Testis (tissue), 3 donors: Measurements from ENCODE around the gene COTL1. TPM values are rescaled to one million over a fixed set of nuclear protein-coding genes. Genes with fewer than 3 reads are reported as not detected.
"Not testable (repeated sequence)": the region's sequence is repeated elsewhere in the genome, so short reads cannot be mapped to it uniquely, and the experiment has no call there.

Source experiments
- DNase-seq: peaks from one replicate; pipeline ENCODE4 v3.0.0-alpha.2; 2019
- H3K27ac ChIP-seq, 2 donors: fragments of 200-600 bp; sonication (generic); one replicate each; pipeline ENCODE4 v1.5.1; 2019
- H3K27me3 ChIP-seq: fragments of 200-600 bp; sonication (generic); one replicate; pipeline ENCODE4 v1.5.1; 2019
- H3K36me3 ChIP-seq: fragments of 200-600 bp; sonication (generic); one replicate; pipeline ENCODE4 v1.5.1; 2017; ENCODE audit warnings: low read depth; ENCODE audit errors: missing control alignments
- H3K4me1 ChIP-seq: fragments of 200-600 bp; sonication (generic); one replicate; pipeline ENCODE4 v1.5.1; 2019
- H3K4me3 ChIP-seq, 2 donors: fragments of 200-600 bp; sonication (generic); one replicate each; pipeline ENCODE4 v1.5.1; 2017 to 2019
- H3K9me3 ChIP-seq: fragments of 200-600 bp; sonication (generic); one replicate; pipeline ENCODE4 v1.5.1; 2017
- POLR2A ChIP-seq: fragments of 450-650 bp; IDR thresholded peaks from one replicate; pipeline ENCODE4 v1.6.1; 2017; ENCODE audit warnings: antibody characterized with exemption, mild to moderate bottlenecking, moderate library complexity
- WGBS, 2 donors: methylation state at CpG; one replicate each; pipeline ENCODE4 v1.1.5; 2018; 5-methylcytosine and 5-hydroxymethylcytosine counted together
- intact Hi-C: fragments of 100-400 bp; cut with DNase I; formaldehyde crosslinking; loops from one replicate; pipeline ENCODE4 v1.15.1; 2023; ENCODE audit warnings: low total_unique reads
- polyA plus RNA-seq: library from polyadenylated mRNA; stranded (reverse); fragments of 350-450 nt; fragmentation: Illumina TruSeq; extraction: RNeasy Lipid Tissue Mini Kit (QIAGEN cat#74804); gene quantifications from one replicate; pipeline ENCODE4 v1.2.3, GENCODE V29; 2014; ENCODE audit warnings: low read depth, low replicate concordance; ENCODE audit not compliant: insufficient read depth
- total RNA-seq, 2 donors: library from RNA; depleted of rRNA; stranded (reverse); fragments of >200 nt; gene quantifications; one replicate each; pipeline ENCODE4 v1.2.3, GENCODE V29; 2016
- TF ChIP-seq, protein P1 (sequence below), 3 experiments: fragments of 450-650 bp in 2 of 3; fragments of 200-600 bp in 1 of 3; sonication (generic) in 1 of 3; IDR thresholded peaks; one replicate each; pipeline ENCODE4 v1.5.1; 2016 to 2019; ENCODE audit warnings: antibody characterized with exemption in 3 of 3, mild to moderate bottlenecking in 2 of 3, moderate library complexity in 1 of 3

COTL1 gene
- total and polyA plus RNA-seq, 3 donors from 2014 or later: 56.9 to 124 (median 61.9) TPM

DNA sequence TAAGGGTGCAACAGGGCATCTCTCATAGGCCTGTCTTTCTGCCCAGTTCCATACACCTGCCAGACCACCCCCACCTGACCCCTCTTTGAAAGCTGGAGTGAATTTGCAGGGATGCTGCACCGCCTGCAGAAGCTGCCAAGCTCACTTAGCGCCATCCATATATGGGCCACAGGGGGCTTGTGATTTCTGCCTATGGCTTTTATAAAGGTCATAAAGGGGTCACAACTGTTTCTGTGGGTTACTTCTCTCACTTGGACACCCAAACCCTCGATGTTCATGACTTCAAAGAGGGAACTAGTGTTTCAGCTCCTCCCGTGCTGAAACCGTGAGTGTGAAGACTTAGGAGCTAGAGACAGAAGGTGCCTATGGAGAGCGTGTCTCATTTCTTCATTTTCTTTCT, 89.6 kb downstream of the COTL1 start:
- H3K27ac ChIP-seq: no peak overlapping the region
- TF ChIP-seq, protein P1, sequence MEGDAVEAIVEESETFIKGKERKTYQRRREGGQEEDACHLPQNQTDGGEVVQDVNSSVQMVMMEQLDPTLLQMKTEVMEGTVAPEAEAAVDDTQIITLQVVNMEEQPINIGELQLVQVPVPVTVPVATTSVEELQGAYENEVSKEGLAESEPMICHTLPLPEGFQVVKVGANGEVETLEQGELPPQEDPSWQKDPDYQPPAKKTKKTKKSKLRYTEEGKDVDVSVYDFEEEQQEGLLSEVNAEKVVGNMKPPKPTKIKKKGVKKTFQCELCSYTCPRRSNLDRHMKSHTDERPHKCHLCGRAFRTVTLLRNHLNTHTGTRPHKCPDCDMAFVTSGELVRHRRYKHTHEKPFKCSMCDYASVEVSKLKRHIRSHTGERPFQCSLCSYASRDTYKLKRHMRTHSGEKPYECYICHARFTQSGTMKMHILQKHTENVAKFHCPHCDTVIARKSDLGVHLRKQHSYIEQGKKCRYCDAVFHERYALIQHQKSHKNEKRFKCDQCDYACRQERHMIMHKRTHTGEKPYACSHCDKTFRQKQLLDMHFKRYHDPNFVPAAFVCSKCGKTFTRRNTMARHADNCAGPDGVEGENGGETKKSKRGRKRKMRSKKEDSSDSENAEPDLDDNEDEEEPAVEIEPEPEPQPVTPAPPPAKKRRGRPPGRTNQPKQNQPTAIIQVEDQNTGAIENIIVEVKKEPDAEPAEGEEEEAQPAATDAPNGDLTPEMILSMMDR (IDR thresholded peaks at IDR 0.05): no peak
- TF ChIP-seq POLR2A: no peak
- intact Hi-C loops: no loop called here
- H3K9me3 ChIP-seq: no peaks in the 10 kb centered on the region
- no peak overlapping the region for H3K4me3 ChIP-seq
- 86 to 87% methylated on average over 6 of the region's 6 CpGs for WGBS, 2 donors
- H3K4me1 ChIP-seq: peaks cover 34% of the 10 kb centered on the region
- no peaks in the 10 kb centered on the region for H3K36me3 ChIP-seq
- DNase-seq: no peak
- no peaks in the 10 kb centered on the region for H3K27me3 ChIP-seq

DNA sequence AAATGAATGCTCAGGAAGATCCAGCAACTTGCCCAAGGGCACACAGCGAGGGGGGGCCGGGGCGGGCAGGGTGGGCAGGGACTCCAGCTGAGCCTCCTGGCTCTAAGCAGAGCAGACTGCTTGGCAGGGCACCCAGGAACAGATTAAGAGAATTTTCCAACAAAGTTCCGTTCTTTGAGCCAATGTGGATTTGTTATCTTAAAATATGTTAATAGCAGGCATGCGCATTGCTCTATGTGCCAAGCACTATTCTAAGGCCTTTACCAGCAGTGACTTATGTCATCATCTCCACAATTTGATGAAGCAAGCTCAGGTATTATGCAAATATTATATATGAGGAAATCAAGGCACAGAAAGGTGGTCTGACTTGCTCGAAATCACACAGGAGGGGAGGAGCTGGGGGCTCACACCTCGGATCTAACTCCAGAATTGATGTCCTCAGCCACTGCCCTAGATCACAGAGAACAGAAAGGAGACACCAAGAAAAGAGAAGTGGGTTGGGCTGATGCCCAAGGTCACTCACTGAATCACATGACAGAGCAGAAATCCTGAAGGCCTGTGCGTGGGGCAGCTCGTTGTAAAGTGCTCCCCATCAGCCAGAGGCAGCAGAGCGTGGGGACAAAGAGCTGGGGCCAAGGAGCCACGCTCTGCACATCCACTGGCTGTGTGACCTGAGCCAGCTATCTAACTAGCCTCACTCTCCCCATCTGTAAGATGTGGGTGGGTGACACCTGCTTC, 90.2 kb downstream of the COTL1 start:
- WGBS, 2 donors: 52 to 53% methylated on average over 7 to 11 of the region's 11 CpGs
- H3K27me3 ChIP-seq: no peaks in the 10 kb centered on the region
- H3K36me3 ChIP-seq: no peaks in the 10 kb centered on the region
- intact Hi-C loops: no loop called here
- no peak overlapping the region for H3K4me3 ChIP-seq
- no peaks in the 10 kb centered on the region for H3K9me3 ChIP-seq
- peak overlapping the region in 1 of 2 donors; percentile 51 for H3K27ac ChIP-seq
- peak; percentile 73 for DNase-seq
- H3K4me1 ChIP-seq: peaks cover 30% of the 10 kb centered on the region
- TF ChIP-seq, protein P1 (IDR thresholded peaks at IDR 0.05): no peak

DNA sequence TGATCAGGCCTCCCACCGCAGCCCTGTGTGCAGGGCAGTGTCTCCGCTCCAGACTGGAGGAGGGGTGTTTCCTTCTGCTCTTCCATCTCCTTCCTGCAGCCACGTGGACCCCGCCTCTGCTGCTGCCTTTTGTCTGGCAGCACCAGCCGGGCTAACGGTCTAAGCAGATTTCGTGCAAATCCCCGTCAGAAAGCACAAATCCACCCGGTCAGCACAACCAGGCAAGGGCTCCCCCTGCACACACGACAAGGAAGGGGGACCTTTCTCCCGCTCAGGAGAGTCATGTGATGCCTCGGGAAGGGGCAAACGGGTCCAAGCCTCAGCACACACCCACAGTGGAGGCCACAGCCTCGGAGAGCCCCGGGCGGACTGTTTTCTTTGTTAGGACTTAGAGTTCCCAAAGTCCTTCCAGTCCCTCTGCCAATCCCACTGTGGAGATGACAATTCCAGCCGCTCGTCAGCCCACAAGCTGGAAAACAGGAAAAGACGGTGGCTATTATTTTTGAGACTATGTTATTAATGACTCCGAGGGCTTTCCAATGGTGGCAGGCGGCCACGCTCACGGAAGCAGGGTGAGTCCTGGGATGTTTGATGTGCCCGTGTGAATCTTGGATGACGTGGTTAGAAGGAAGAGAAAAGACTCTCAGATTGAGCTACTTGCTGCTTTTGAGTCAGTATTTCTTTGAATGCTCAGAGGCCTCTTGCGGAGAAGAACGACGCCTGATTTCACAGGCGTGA, 90.9 kb downstream of the COTL1 start:
- 44 to 45% methylated on average over 21 to 29 of the region's 29 CpGs for WGBS, 2 donors
- peak; percentile 32 for DNase-seq
- TF ChIP-seq, protein P1 (IDR thresholded peaks at IDR 0.05): no peak
- no peak for TF ChIP-seq POLR2A
- Histone ChIP-seq H3K4me1 (peaks cover 23% of the 10 kb centered on the region), H3K27ac (peak overlapping the region in 1 of 2 donors; percentile 51), H3K27me3 (no peaks in the 10 kb centered on the region), H3K9me3 (no peaks in the 10 kb centered on the region), H3K4me3 (no peak overlapping the region), H3K36me3 (no peaks in the 10 kb centered on the region)
- intact Hi-C loops: no loop called here

DNA sequence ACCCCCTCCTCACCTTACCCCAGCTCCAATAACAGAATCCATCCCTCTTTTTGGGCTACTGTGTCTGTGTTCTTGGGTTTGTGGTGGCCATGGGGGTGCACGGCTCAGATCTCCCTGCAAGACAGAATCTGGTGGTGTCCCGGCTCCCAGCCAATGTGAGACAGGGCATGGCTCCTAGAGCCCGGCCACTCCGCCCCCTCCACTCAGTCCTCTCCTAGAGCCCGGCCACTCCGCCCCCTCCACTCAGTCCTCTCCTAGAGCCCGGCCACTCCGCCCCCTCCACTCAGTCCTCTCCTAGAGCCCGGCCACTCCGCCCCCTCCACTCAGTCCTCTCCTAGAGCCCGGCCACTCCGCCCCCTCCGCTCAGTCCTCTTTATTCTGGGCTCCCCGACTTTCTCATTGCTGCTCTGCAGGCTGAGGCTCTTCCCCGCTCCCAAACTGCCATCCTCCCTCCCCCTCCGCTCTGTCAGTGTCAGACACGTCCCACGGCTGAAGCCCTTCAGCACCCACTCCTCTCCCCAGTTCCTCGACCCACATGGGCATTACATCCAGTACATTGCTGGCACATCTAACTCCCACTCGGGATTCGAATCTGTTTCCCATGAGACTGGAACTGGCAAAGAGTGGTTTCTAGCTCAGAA, 92.8 kb downstream of the COTL1 start:
- intact Hi-C loops, H3K27me3 ChIP-seq, DNase-seq, H3K9me3 ChIP-seq, H3K4me3 ChIP-seq, H3K27ac ChIP-seq, H3K36me3 ChIP-seq: not testable (repeated sequence)
- WGBS, 2 donors: 81 to 90% methylated on average over 21 of the region's 21 CpGs
- peaks cover 19% of the 10 kb centered on the region for H3K4me1 ChIP-seq

DNA sequence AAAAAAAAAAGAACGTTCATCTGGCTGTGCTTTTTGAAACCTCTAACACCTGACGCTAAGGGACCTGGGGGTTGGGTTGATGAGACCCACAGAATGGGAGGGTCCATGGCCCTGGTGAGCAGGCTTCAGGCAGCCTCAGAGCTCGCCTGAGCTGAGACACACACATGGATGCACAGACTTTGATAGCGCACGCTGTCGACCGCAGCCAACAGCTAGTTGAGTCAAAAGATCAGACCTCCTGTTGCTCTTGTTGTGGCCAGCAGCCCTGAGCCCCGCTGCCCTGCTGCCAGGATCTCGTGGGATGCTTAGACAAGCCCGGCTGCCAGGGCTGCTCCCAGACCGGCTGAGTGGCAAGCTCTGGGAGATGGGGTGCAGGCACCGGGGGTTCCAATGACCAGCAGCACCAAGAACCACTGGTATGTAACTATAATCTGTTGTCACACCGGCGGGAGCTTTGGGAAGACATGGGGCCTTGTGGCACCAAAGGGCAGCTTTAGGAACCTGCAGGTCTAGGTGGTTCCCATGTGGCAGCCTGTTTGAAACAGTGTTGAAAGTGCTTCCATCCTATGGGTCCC, 93.4 kb downstream of the COTL1 start:
- WGBS, 2 donors: 89 to 98% methylated on average over 10 to 14 of the region's 14 CpGs
- TF ChIP-seq, protein P1 (IDR thresholded peaks at IDR 0.05): no peak
- no peak for TF ChIP-seq POLR2A
- no peaks in the 10 kb centered on the region for H3K27me3 ChIP-seq
- H3K4me1 ChIP-seq: peaks cover 19% of the 10 kb centered on the region
- DNase-seq: no peak
- H3K27ac ChIP-seq: no peak overlapping the region
- intact Hi-C loops: no loop called here
- H3K36me3 ChIP-seq: no peaks in the 10 kb centered on the region
- H3K9me3 ChIP-seq: no peaks in the 10 kb centered on the region
- H3K4me3 ChIP-seq: no peak overlapping the region
